HepG2 (cell line): ENCODE measurements around the gene ZBTB46. TPM values are rescaled to one million over a fixed set of nuclear protein-coding genes. Genes with fewer than 3 reads are reported as not detected.
A peak's percentile ranks its signal among the peaks of the same experiment; 100 is the strongest.

Experiments used
- ATF2 ChIP-seq: sonication (generic); formaldehyde crosslinking; IDR thresholded peaks from 2 replicates; pipeline ENCODE4 v1.4.0; 2020; ENCODE audit warnings: missing genetic modification reagents
- ATF7-NPFF ChIP-seq: sonication (generic); formaldehyde crosslinking; IDR thresholded peaks from 2 replicates; pipeline ENCODE4 v1.8.1; 2023; ENCODE audit warnings: mild to moderate bottlenecking, low read depth, missing genetic modification reagents, moderate library complexity
- FIP1L1 ChIP-seq: fragments of 200-400 bp; formaldehyde crosslinking; IDR thresholded peaks from 2 replicates; pipeline ENCODE4 v1.6.1; 2018; ENCODE audit warnings: low read depth, mild to moderate bottlenecking, low read length, moderate library complexity, borderline replicate concordance; ENCODE audit not compliant: insufficient read depth
- HES4 ChIP-seq: sonication (generic); formaldehyde crosslinking; IDR thresholded peaks from 2 replicates; pipeline ENCODE4 v1.9.0; 2021; ENCODE audit warnings: mild to moderate bottlenecking, missing genetic modification reagents, borderline replicate concordance
- KDM2A ChIP-seq: sonication (generic); formaldehyde crosslinking; IDR thresholded peaks from 2 replicates; pipeline ENCODE4 v1.4.0; 2020; ENCODE audit warnings: low read depth, missing genetic modification reagents, borderline replicate concordance
- MYPOP ChIP-seq: sonication (generic); formaldehyde crosslinking; IDR thresholded peaks from 2 replicates; pipeline ENCODE4 v1.8.1; 2023; ENCODE audit warnings: mild to moderate bottlenecking, moderate library complexity, missing genetic modification reagents
- PCBP2 ChIP-seq: fragments of 200-400 bp; formaldehyde crosslinking; optimal IDR thresholded peaks from 2 replicates; pipeline ENCODE3; 2018; ENCODE audit warnings: low read length, low read depth; ENCODE audit not compliant: poor library complexity, severe bottlenecking
- POLR2AphosphoS5 ChIP-seq: IDR thresholded peaks from 2 replicates; pipeline ENCODE4 v1.6.1; 2012; ENCODE audit warnings: low read depth, low read length
- RBFOX2 ChIP-seq: fragments of 200-400 bp; formaldehyde crosslinking; IDR thresholded peaks from 2 replicates; pipeline ENCODE4 v1.6.1; 2017; ENCODE audit warnings: low read depth, mild to moderate bottlenecking, low read length
- RFX3 ChIP-seq: IDR thresholded peaks from 2 replicates; pipeline ENCODE4 v1.6.1; 2016; ENCODE audit warnings: missing biosample characterization, missing genetic modification reagents
- SMAD3 ChIP-seq: sonication (generic); formaldehyde crosslinking; IDR thresholded peaks from 2 replicates; pipeline ENCODE4 v1.4.0; 2020; ENCODE audit warnings: missing genetic modification reagents
- SP2 ChIP-seq: sonication (generic); formaldehyde crosslinking; IDR thresholded peaks from 2 replicates; pipeline ENCODE4 v1.5.1; 2020; ENCODE audit warnings: mild to moderate bottlenecking, missing genetic modification reagents
- TBL1XR1 ChIP-seq: fragments of 150-350 bp; IDR thresholded peaks from 2 replicates; pipeline ENCODE4 v1.6.1; 2014; ENCODE audit warnings: borderline replicate concordance, low read length; ENCODE audit not compliant: partially characterized antibody
- TCF7 ChIP-seq: sonication (generic); IDR thresholded peaks from 2 replicates; pipeline ENCODE4 v1.6.1; 2016; ENCODE audit warnings: antibody characterized with exemption, low read depth
- ZGPAT ChIP-seq: IDR thresholded peaks from 2 replicates; pipeline ENCODE4 v1.6.1; 2016; ENCODE audit warnings: mild to moderate bottlenecking
- ZNF12 ChIP-seq: sonication (generic); formaldehyde crosslinking; IDR thresholded peaks from 2 replicates; pipeline ENCODE4 v1.5.0; 2020; ENCODE audit warnings: missing genetic modification reagents
- ZNF260 ChIP-seq: sonication (generic); formaldehyde crosslinking; IDR thresholded peaks from 2 replicates; pipeline ENCODE4 v1.4.0; 2020; ENCODE audit warnings: missing genetic modification reagents, low read depth, mild to moderate bottlenecking, borderline replicate concordance
- ZNF687 ChIP-seq: sonication (generic); formaldehyde crosslinking; IDR thresholded peaks from 2 replicates; pipeline ENCODE4 v1.5.1; 2020; ENCODE audit warnings: mild to moderate bottlenecking, missing genetic modification reagents, moderate library complexity
- ZNF724P ChIP-seq: sonication (generic); formaldehyde crosslinking; IDR thresholded peaks from 2 replicates; pipeline ENCODE4 v1.8.0; 2022; ENCODE audit warnings: missing genetic modification reagents, borderline replicate concordance
- ZSCAN31 ChIP-seq: sonication (generic); formaldehyde crosslinking; IDR thresholded peaks from 2 replicates; pipeline ENCODE4 v1.5.0; 2020; ENCODE audit warnings: low read depth, mild to moderate bottlenecking, missing genetic modification reagents
- polyA plus RNA-seq, 8 experiments: library from polyadenylated mRNA; depleted of rRNA in 3 of 8; stranded (reverse) in 7 of 8; unstranded in 1 of 8; fragments of >200 nt; fragmentation: Illumina TruSeq in 4 of 8; extraction: Trizol in 4 of 8; gene quantifications; 2 replicates each; pipeline versions ENCODE4 v1.2.1 to v1.2.3, GENCODE V29; 2011 to 2016; ENCODE audit warnings: low read depth in 4 of 8, missing spikeins in 1 of 8, mixed read lengths in 1 of 8; ENCODE audit not compliant: insufficient read depth in 1 of 8
- total RNA-seq, 5 experiments: library from RNA; depleted of rRNA; stranded (reverse); fragments of >200 nt; fragmentation: Illumina TruSeq; extraction: Trizol; gene quantifications; 2 replicates each; pipeline ENCODE4 v1.2.3, GENCODE V29; 2016; ENCODE audit warnings: low read depth in 1 of 5
- TF ChIP-seq, protein P1 (sequence below): sonication (generic); formaldehyde crosslinking; IDR thresholded peaks from 2 replicates; pipeline ENCODE4 v1.4.0; 2020; ENCODE audit warnings: mild to moderate bottlenecking, missing genetic modification reagents

Gene ZBTB46
- total and polyA plus RNA-seq, 2 of the 13 experiments (the other 11 are each of a cell fraction or from before 2014, with no cell fraction given), result 1.6 to 13.5 TPM

- TF ChIP-seq KDM2A (CRISPR knock-in tag), result peak; percentile 96
- TF ChIP-seq, protein P1, sequence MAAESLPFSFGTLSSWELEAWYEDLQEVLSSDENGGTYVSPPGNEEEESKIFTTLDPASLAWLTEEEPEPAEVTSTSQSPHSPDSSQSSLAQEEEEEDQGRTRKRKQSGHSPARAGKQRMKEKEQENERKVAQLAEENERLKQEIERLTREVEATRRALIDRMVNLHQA (CRISPR knock-in tag), result no peak
- no peak for TF ChIP-seq TCF7
- no peak for TF ChIP-seq RFX3 (CRISPR knock-in tag)
- no peak for TF ChIP-seq ZNF12 (CRISPR knock-in tag)
- no peak for TF ChIP-seq HES4 (CRISPR knock-in tag)
- TF ChIP-seq ZSCAN31 (CRISPR knock-in tag), result peak; percentile 60; the same call in 1 of the 2 replicates
- TF ChIP-seq POLR2AphosphoS5, result peak; percentile 13; the same call in 1 of the 2 replicates
- TF ChIP-seq RBFOX2, result peak; percentile 81
- peak; percentile 85 for TF ChIP-seq ZNF724P (CRISPR knock-in tag)
- TF ChIP-seq ATF2, result 0 out of 2 replicates have a peak, but pooled peaks have one; percentile 17
- peak; percentile 63; the same call in 1 of the 2 replicates for TF ChIP-seq MYPOP (CRISPR knock-in tag)
- TF ChIP-seq TBL1XR1, result no peak
- no peak for TF ChIP-seq PCBP2
- TF ChIP-seq ZNF260, result no peak; the same call in 1 of the 2 replicates
- peak; percentile 90; the same call in 1 of the 2 replicates for TF ChIP-seq FIP1L1
- TF ChIP-seq SMAD3 (CRISPR knock-in tag), result no peak
- TF ChIP-seq SP2, result no peak
- TF ChIP-seq ZNF687, result peak; percentile 71
- TF ChIP-seq ATF7-NPFF, result peak; percentile 96
- peak; percentile 66 for TF ChIP-seq ZGPAT (CRISPR knock-in tag)
These were observed 94.0 kb downstream of the ZBTB46 start (continued) for GRCh38 chr20:63736893-63737694.
